Stimulated activated CD4-positive, alpha-beta T cell treated with anti-CD3 and anti-CD28 coated beads, TNF-alpha, amount 100 ng/mL, for 1 hour (primary cell): ENCODE data around the gene ARHGAP31.
"Not testable (repeated sequence)": the region's sequence is repeated elsewhere in the genome, so short reads cannot be mapped to it uniquely, and the experiment has no call there.

Source experiments
- DNase-seq, 3 donors: peaks; one replicate each; pipeline ENCODE4 v3.0.0-alpha.2; 2020; ENCODE audit warnings: low read depth in 3 of 3, low spot score in 1 of 3

ARHGAP31 gene

GRCh38 chr3:119293871-119294695 is at the start of gene ARHGAP31:
TSS of gene ARHGAP31 (plus strand) at chr3:119294383. CDS start at chr3:119294905, 522 bp downstream.
- DNase-seq = peak; percentile 58 to 66 (median 62)

GRCh38 chr3:119245778-119246177 is 48.4 kb upstream of the ARHGAP31 start:
- no peak for DNase-seq

GRCh38 chr3:119255214-119255613 is 39.0 kb upstream of the ARHGAP31 start:
- DNase-seq = no peak

- no peak for DNase-seq
Observed at GRCh38 chr3:119257111-119257510, 37.1 kb upstream of the ARHGAP31 start.

GRCh38 chr3:119257654-119258410 is 36.4 kb upstream of the ARHGAP31 start:
- DNase-seq = no peak

- no peak for DNase-seq
Observed at GRCh38 chr3:119258915-119259314, 35.3 kb upstream of the ARHGAP31 start.

GRCh38 chr3:119259821-119260220 is 34.4 kb upstream of the ARHGAP31 start:
- DNase-seq = no peak

GRCh38 chr3:119261055-119261454 is 33.1 kb upstream of the ARHGAP31 start:
- no peak for DNase-seq

GRCh38 chr3:119270212-119270611 is 24.0 kb upstream of the ARHGAP31 start:
- not testable (repeated sequence) for DNase-seq

- no peak for DNase-seq
Observed at GRCh38 chr3:119276680-119277079, 17.5 kb upstream of the ARHGAP31 start.

GRCh38 chr3:119279101-119279554 is 15.1 kb upstream of the ARHGAP31 start:
- DNase-seq = no peak

GRCh38 chr3:119279584-119280243 is 14.5 kb upstream of the ARHGAP31 start:
- DNase-seq = no peak

- no peak for DNase-seq
Observed at GRCh38 chr3:119288669-119289403, 5.3 kb upstream of the ARHGAP31 start.

GRCh38 chr3:119289404-119289770 is 4.8 kb upstream of the ARHGAP31 start:
- DNase-seq = no peak

GRCh38 chr3:119290613-119291012 is 3.6 kb upstream of the ARHGAP31 start:
- DNase-seq = no peak

GRCh38 chr3:119291062-119291700 is 3.0 kb upstream of the ARHGAP31 start:
- DNase-seq = no peak

GRCh38 chr3:119292666-119293065 is 1.5 kb upstream of the ARHGAP31 start:
- DNase-seq = no peak

GRCh38 chr3:119293105-119293870 is 895 bp upstream of the ARHGAP31 start:
- DNase-seq = no peak
